ENCODE data around the gene MGAT3. TPM values are rescaled to one million over a fixed set of nuclear protein-coding genes. Genes with fewer than 3 reads are reported as not detected.

Gene MGAT3, protein sequence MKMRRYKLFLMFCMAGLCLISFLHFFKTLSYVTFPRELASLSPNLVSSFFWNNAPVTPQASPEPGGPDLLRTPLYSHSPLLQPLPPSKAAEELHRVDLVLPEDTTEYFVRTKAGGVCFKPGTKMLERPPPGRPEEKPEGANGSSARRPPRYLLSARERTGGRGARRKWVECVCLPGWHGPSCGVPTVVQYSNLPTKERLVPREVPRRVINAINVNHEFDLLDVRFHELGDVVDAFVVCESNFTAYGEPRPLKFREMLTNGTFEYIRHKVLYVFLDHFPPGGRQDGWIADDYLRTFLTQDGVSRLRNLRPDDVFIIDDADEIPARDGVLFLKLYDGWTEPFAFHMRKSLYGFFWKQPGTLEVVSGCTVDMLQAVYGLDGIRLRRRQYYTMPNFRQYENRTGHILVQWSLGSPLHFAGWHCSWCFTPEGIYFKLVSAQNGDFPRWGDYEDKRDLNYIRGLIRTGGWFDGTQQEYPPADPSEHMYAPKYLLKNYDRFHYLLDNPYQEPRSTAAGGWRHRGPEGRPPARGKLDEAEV
- 0.29 and 0.64 TPM in 2 replicates for total RNA-seq (2014; rRNA removed; shearing (Covaris generic))

DNA sequence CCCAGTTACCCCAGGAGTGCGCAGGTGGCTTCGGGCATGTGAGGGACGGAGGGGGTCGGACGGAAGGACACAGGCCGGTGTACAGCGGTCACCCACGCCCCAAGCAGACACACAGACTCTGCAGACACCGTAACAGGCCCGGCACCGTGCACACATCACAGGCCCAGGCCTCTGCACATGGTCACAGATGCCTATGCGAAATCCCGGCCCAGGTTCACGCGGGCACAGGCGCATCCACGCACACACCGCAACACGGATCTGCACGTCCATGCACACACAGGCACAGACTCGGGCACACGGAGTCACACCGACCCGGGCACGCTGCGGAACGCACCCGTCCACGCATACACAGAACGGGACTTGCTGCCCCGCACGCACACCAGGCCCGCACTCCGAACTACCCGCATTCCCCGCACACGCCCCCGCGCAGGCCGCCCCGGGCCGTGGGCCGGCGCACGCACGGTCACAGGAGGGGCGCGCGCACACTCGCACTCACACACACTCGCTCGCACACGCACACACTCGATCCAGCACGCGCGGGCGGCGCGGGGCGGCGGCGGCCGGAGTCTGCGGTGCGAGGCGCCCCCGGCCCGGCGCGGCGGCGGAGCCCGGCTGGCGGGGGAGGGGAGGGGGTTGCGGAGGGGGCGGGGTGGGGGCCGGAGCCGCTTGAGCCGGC lies at the start of gene MGAT3:
TSS of gene MGAT3 (plus strand) at position 491 of the 676 bp plus-strand sequence. CDS start 30,336 bp downstream, outside the sequence.

GRCh38 chr22:39502109-39502788 lies 45.4 kb downstream of the MGAT3 start, which contains the start of gene MIEF1:
Gene MIEF1, plus strand, starts transcription at chr22:39502290. Its CDS starts 9,005 bp downstream, at chr22:39511295.

DNA sequence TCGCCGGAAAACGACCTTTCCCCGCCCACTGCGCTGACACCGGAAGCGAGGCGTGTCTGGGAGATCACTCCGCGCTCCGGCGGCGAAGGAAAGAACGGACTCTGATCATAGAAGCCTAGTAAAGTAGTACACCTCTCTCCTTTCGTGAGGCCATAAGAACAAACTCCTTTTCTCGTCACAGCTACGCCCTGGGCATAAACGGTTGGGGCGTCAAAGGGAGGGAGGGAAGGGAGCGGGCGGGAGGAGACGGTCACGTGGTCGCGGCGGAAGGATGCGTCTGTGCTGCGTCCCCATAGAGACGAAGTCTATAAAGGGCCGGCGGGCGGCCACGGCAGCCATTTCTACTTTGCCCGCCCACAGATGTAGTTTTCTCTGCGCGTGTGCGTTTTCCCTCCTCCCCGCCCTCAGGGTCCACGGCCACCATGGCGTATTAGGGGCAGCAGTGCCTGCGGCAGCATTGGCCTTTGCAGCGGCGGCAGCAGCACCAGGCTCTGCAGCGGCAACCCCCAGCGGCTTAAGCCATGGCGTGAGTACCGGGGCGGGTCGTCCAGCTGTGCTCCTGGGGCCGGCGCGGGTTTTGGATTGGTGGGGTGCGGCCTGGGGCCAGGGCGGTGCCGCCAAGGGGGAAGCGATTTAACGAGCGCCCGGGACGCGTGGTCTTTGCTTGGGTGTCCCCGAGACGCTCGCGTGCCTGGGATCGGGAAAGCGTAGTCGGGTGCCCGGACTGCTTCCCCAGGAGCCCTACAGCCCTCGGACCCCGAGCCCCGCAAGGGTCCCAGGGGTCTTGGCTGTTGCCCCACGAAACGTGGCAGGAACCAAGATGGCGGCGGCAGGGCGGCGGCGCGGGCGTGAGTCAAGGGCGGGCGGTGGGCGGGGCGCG lies 63.7 kb downstream of the MGAT3 start, which contains the start of gene ATF4:
TSS of gene ATF4 (plus strand) at position 337 of the 880 bp plus-strand sequence. CDS start 884 bp downstream, outside the sequence.

GRCh38 chr22:39532215-39533073 lies 75.6 kb downstream of the MGAT3 start, which contains the start of gene RPS19BP1:
Gene RPS19BP1, minus strand, starts transcription at chr22:39532748. Its CDS starts 10 bp downstream, at chr22:39532738.

Other genes with a start within 250 kb of the MGAT3 start
- 3.8 and 5.5 TPM in 2 replicates for gene PDGFB, start 212.0 kb upstream of the MGAT3 start, total RNA-seq (2014; rRNA removed; shearing (Covaris generic))
- gene RPL3, start 137.4 kb upstream of the MGAT3 start, total RNA-seq (2014; rRNA removed; shearing (Covaris generic)), result 2,938 and 3,056 TPM in 2 replicates
- gene SYNGR1, start 107.0 kb upstream of the MGAT3 start, total RNA-seq (2014; rRNA removed; shearing (Covaris generic)), result 6.8 and 8.7 TPM in 2 replicates
- 12.1 and 14.0 TPM in 2 replicates for gene TAB1, start 57.2 kb upstream of the MGAT3 start, total RNA-seq (2014; rRNA removed; shearing (Covaris generic))
- gene MIEF1, start 45.3 kb downstream of the MGAT3 start, total RNA-seq (2014; rRNA removed; shearing (Covaris generic)), result 26.7 and 30.0 TPM in 2 replicates
- gene ATF4, start 63.5 kb downstream of the MGAT3 start, total RNA-seq (2014; rRNA removed; shearing (Covaris generic)), result 643 and 678 TPM in 2 replicates
- 153 and 177 TPM in 2 replicates for gene RPS19BP1, start 75.7 kb downstream of the MGAT3 start, total RNA-seq (2014; rRNA removed; shearing (Covaris generic))
- gene CACNA1I, start 113.7 kb downstream of the MGAT3 start, total RNA-seq (2014; rRNA removed; shearing (Covaris generic)), result not detected in 2 replicates